Mesendoderm (in vitro differentiated cells): ENCODE measurements around the gene SELENOH.

Source experiments
- DNase-seq: peaks from one replicate; pipeline ENCODE4 v3.0.0; 2013
- H2AK5ac ChIP-seq: 2 replicates; pipeline ENCODE4 v1.6.1; 2013; ENCODE audit warnings: low read length, inconsistent platforms
- H2BK120ac ChIP-seq: 2 replicates; pipeline ENCODE4 v1.6.1; 2013; ENCODE audit warnings: low read depth, mild to moderate bottlenecking, low read length, moderate library complexity, mixed read lengths
- H2BK15ac ChIP-seq: replicated peaks from 2 replicates; pipeline ENCODE4 v1.6.1; 2013; ENCODE audit warnings: low read depth, mild to moderate bottlenecking, moderate library complexity
- H2BK5ac ChIP-seq: 2 replicates; pipeline ENCODE4 v1.6.1; 2013; ENCODE audit warnings: low read length, inconsistent platforms
- H3K18ac ChIP-seq: 2 replicates; pipeline ENCODE4 v1.6.1; 2013; ENCODE audit warnings: mild to moderate bottlenecking, low read length, mixed read lengths
- H3K23ac ChIP-seq: one replicate; pipeline ENCODE4 v1.6.1; 2013; ENCODE audit warnings: low read length
- H3K27ac ChIP-seq: 2 replicates; pipeline ENCODE4 v1.5.1; 2013; ENCODE audit warnings: low read depth, mild to moderate bottlenecking, inconsistent platforms, low read length, moderate library complexity
- H3K27me3 ChIP-seq: 2 replicates; pipeline ENCODE4 v1.6.1; 2013; ENCODE audit warnings: low read length, control low read depth, mild to moderate bottlenecking, inconsistent platforms; ENCODE audit not compliant: insufficient read depth, poor library complexity
- H3K36me3 ChIP-seq: 2 replicates; pipeline ENCODE4 v1.6.1; 2013; ENCODE audit warnings: low read length, inconsistent platforms; ENCODE audit not compliant: control insufficient read depth, insufficient read depth
- H3K4ac ChIP-seq: one replicate; pipeline ENCODE4 v1.6.1; 2013; ENCODE audit warnings: low read depth, mild to moderate bottlenecking, low read length, moderate library complexity
- H3K4me1 ChIP-seq: 2 replicates; pipeline ENCODE4 v1.6.1; 2013; ENCODE audit warnings: low read depth, low read length, inconsistent platforms; ENCODE audit not compliant: control insufficient read depth
- H3K4me2 ChIP-seq: 2 replicates; pipeline ENCODE4 v1.6.1; 2013; ENCODE audit warnings: low read length
- H3K4me3 ChIP-seq: 2 replicates; pipeline ENCODE4 v1.5.1; 2013; ENCODE audit warnings: mild to moderate bottlenecking, low read length
- H3K56ac ChIP-seq: one replicate; pipeline ENCODE4 v1.6.1; 2013; ENCODE audit warnings: low read length
- H3K79me1 ChIP-seq: 2 replicates; pipeline ENCODE4 v1.6.1; 2013; ENCODE audit warnings: low read length, inconsistent platforms
- H3K79me2 ChIP-seq: 2 replicates; pipeline ENCODE4 v1.6.1; 2013; ENCODE audit warnings: mild to moderate bottlenecking, low read length; ENCODE audit not compliant: control insufficient read depth, insufficient read depth
- H3K9ac ChIP-seq: 2 replicates; pipeline ENCODE4 v1.6.1; 2013; ENCODE audit warnings: low read length, inconsistent platforms
- H4K5ac ChIP-seq: one replicate; pipeline ENCODE4 v1.6.1; 2013; ENCODE audit warnings: low read length
- H4K8ac ChIP-seq: one replicate; pipeline ENCODE4 v1.6.1; 2013; ENCODE audit warnings: low read depth, mild to moderate bottlenecking, control low read depth, low read length, moderate library complexity
- WGBS: extraction: QIAGEN DNeasy Blood & Tissue Kit; methylation state at CpG from one replicate; pipeline ENCODE4 v1.1.7; 2013; ENCODE audit warnings: low lambda C conversion rate, missing lambda C conversion rate; ENCODE audit not compliant: insufficient coverage; ENCODE audit errors: extremely low coverage; 5-methylcytosine and 5-hydroxymethylcytosine counted together

SELENOH gene

GRCh38 chr11:57763568-57763967, 22.3 kb downstream of the SELENOH start:
- H3K27me3 ChIP-seq = no peaks in the 10 kb centered on the region
- peak overlapping the region; percentile 73 for H3K4me3 ChIP-seq
- peak overlapping the region; percentile 66 for H2AK5ac ChIP-seq
- no peak overlapping the region for H2BK5ac ChIP-seq
- peak; percentile 84 for DNase-seq
- H2BK15ac ChIP-seq = no peak overlapping the region
- no peak overlapping the region for H4K8ac ChIP-seq
- no peak overlapping the region for H2BK120ac ChIP-seq
- H3K4me2 ChIP-seq = peak overlapping the region; percentile 98
- WGBS = no CpG with 5 or more reads among the region's 1 CpG
- H3K18ac ChIP-seq = no peak overlapping the region
- no peak overlapping the region for H3K27ac ChIP-seq
- H3K36me3 ChIP-seq = no peaks in the 10 kb centered on the region
- no peak overlapping the region for H3K23ac ChIP-seq
- peaks cover 61% of the 10 kb centered on the region for H3K79me2 ChIP-seq
- H3K4me1 ChIP-seq = peaks cover 5% of the 10 kb centered on the region
- H3K56ac ChIP-seq = peak overlapping the region; percentile 88
- H4K5ac ChIP-seq = no peak overlapping the region
- no peaks in the 10 kb centered on the region for H3K79me1 ChIP-seq
- H3K4ac ChIP-seq = no peak overlapping the region
- H3K9ac ChIP-seq = peak overlapping the region; percentile 90

GRCh38 chr11:57764021-57764420, 22.7 kb downstream of the SELENOH start:
- H3K27me3 ChIP-seq = no peaks in the 10 kb centered on the region
- H4K5ac ChIP-seq = no peak overlapping the region
- H3K4me2 ChIP-seq = peak overlapping the region; percentile 98
- H3K56ac ChIP-seq = peak overlapping the region; percentile 88
- H2BK15ac ChIP-seq = no peak overlapping the region
- no CpG with 5 or more reads among the region's 4 CpGs for WGBS
- peak overlapping the region; percentile 73 for H3K4me3 ChIP-seq
- H3K79me2 ChIP-seq = peaks cover 65% of the 10 kb centered on the region
- no peaks in the 10 kb centered on the region for H3K36me3 ChIP-seq
- no peak for DNase-seq
- H4K8ac ChIP-seq = no peak overlapping the region
- no peak overlapping the region for H2BK120ac ChIP-seq
- no peak overlapping the region for H2AK5ac ChIP-seq
- H3K9ac ChIP-seq = peak overlapping the region; percentile 90
- no peak overlapping the region for H3K18ac ChIP-seq
- no peaks in the 10 kb centered on the region for H3K79me1 ChIP-seq
- H3K4ac ChIP-seq = no peak overlapping the region
- peaks cover 5% of the 10 kb centered on the region for H3K4me1 ChIP-seq
- H3K27ac ChIP-seq = no peak overlapping the region
- H2BK5ac ChIP-seq = no peak overlapping the region
- H3K23ac ChIP-seq = no peak overlapping the region

- Histone ChIP-seq H2BK5ac (no peak overlapping the region), H2AK5ac (no peak overlapping the region), H4K5ac (no peak overlapping the region), H3K23ac (no peak overlapping the region), H2BK120ac (no peak overlapping the region), H3K27ac (no peak overlapping the region), H3K56ac (peak overlapping the region; percentile 66), H3K4me3 (no peak overlapping the region), H3K36me3 (no peaks in the 10 kb centered on the region), H3K79me2 (peaks cover 70% of the 10 kb centered on the region), H3K4me1 (peaks cover 5% of the 10 kb centered on the region), H4K8ac (no peak overlapping the region), H3K4me2 (peak overlapping the region; percentile 23), H3K9ac (peak overlapping the region; percentile 48), H3K4ac (no peak overlapping the region), H3K79me1 (no peaks in the 10 kb centered on the region), H3K27me3 (no peaks in the 10 kb centered on the region), H2BK15ac (no peak overlapping the region), H3K18ac (no peak overlapping the region)
- no CpG with 5 or more reads among the region's 2 CpGs for WGBS
- DNase-seq = no peak
Observed at GRCh38 chr11:57764566-57764965, 23.3 kb downstream of the SELENOH start.

GRCh38 chr11:57764972-57765371, 23.7 kb downstream of the SELENOH start:
- no peaks in the 10 kb centered on the region for H3K27me3 ChIP-seq
- peak overlapping the region; percentile 48 for H3K9ac ChIP-seq
- no peak overlapping the region for H3K23ac ChIP-seq
- H4K8ac ChIP-seq = no peak overlapping the region
- no peak overlapping the region for H2AK5ac ChIP-seq
- H3K18ac ChIP-seq = no peak overlapping the region
- no peak overlapping the region for H2BK120ac ChIP-seq
- no peaks in the 10 kb centered on the region for H3K79me1 ChIP-seq
- no peak for DNase-seq
- H3K4ac ChIP-seq = no peak overlapping the region
- no peak overlapping the region for H3K4me3 ChIP-seq
- H2BK5ac ChIP-seq = no peak overlapping the region
- H2BK15ac ChIP-seq = no peak overlapping the region
- H3K4me2 ChIP-seq = peak overlapping the region; percentile 23
- H3K56ac ChIP-seq = peak overlapping the region; percentile 66
- H3K36me3 ChIP-seq = no peaks in the 10 kb centered on the region
- H3K27ac ChIP-seq = no peak overlapping the region
- WGBS = no CpG with 5 or more reads among the region's 2 CpGs
- peaks cover 5% of the 10 kb centered on the region for H3K4me1 ChIP-seq
- H3K79me2 ChIP-seq = peaks cover 74% of the 10 kb centered on the region
- no peak overlapping the region for H4K5ac ChIP-seq

GRCh38 chr11:57770793-57771192, 29.5 kb downstream of the SELENOH start:
- H3K18ac ChIP-seq = no peak overlapping the region

GRCh38 chr11:57771365-57771764, 30.1 kb downstream of the SELENOH start:
- Histone ChIP-seq H3K4me1 (peaks cover 17% of the 10 kb centered on the region), H2BK5ac (no peak overlapping the region), H3K4ac (no peak overlapping the region), H3K9ac (no peak overlapping the region), H3K23ac (no peak overlapping the region), H4K5ac (no peak overlapping the region), H3K79me2 (peaks cover 88% of the 10 kb centered on the region), H3K4me2 (no peak overlapping the region), H3K18ac (no peak overlapping the region), H2AK5ac (no peak overlapping the region), H3K79me1 (no peaks in the 10 kb centered on the region), H3K36me3 (no peaks in the 10 kb centered on the region), H3K27ac (no peak overlapping the region), H2BK15ac (no peak overlapping the region), H3K27me3 (no peaks in the 10 kb centered on the region), H3K4me3 (no peak overlapping the region), H4K8ac (no peak overlapping the region), H2BK120ac (no peak overlapping the region), H3K56ac (no peak overlapping the region)
- DNase-seq = no peak
- WGBS = 100% methylated on average over 1 of the region's 3 CpGs

More at GRCh38 chr11:57770793-57771192, 29.5 kb downstream of the SELENOH start:
- H3K36me3 ChIP-seq = no peaks in the 10 kb centered on the region
- no peak overlapping the region for H2AK5ac ChIP-seq
- H3K9ac ChIP-seq = no peak overlapping the region
- no CpG with 5 or more reads among the region's 1 CpG for WGBS
- H3K23ac ChIP-seq = no peak overlapping the region
- H3K4me1 ChIP-seq = peaks cover 11% of the 10 kb centered on the region
- H3K56ac ChIP-seq = no peak overlapping the region
- H3K79me2 ChIP-seq = peaks cover 88% of the 10 kb centered on the region
- no peak overlapping the region for H4K5ac ChIP-seq
- H3K4me3 ChIP-seq = no peak overlapping the region
- H3K27me3 ChIP-seq = no peaks in the 10 kb centered on the region
- no peak for DNase-seq
- H3K4me2 ChIP-seq = no peak overlapping the region
- no peaks in the 10 kb centered on the region for H3K79me1 ChIP-seq
- H4K8ac ChIP-seq = no peak overlapping the region
- no peak overlapping the region for H2BK15ac ChIP-seq
- no peak overlapping the region for H2BK120ac ChIP-seq
- no peak overlapping the region for H3K27ac ChIP-seq
- no peak overlapping the region for H3K4ac ChIP-seq
- H2BK5ac ChIP-seq = no peak overlapping the region
